RWPE2 (cell line): ENCODE results near the gene MAP2K5.
A peak's percentile ranks its signal among the peaks of the same experiment; 100 is the strongest.

ENCODE experiments used
- ATAC-seq: fragments of 200-7000 bp; cut with Tn5 transposase; 3 replicates; pipeline ENCODE4 v1.9.1; 2021; ENCODE audit warnings: low read depth
- DNase-seq: peaks from one replicate; pipeline ENCODE4 v3.0.0-alpha.2; 2020; ENCODE audit warnings: low spot score
- H3K27ac ChIP-seq: fragments of 450-650 bp; 2 replicates; pipeline ENCODE4 v1.5.1; 2017; ENCODE audit warnings: mild to moderate bottlenecking; ENCODE audit not compliant: poor library complexity, severe bottlenecking
- H3K27me3 ChIP-seq: fragments of 250-450 bp; sonication (Bioruptor Pico); 2 replicates; pipeline ENCODE4 v1.5.1; 2021; ENCODE audit warnings: mild to moderate bottlenecking, moderate library complexity; ENCODE audit not compliant: insufficient read depth, poor library complexity, severe bottlenecking
- H3K36me3 ChIP-seq: fragments of 250-450 bp; sonication (Bioruptor Pico); 2 replicates; pipeline ENCODE4 v1.5.1; 2020; ENCODE audit warnings: low read depth, mild to moderate bottlenecking, moderate library complexity
- H3K4me1 ChIP-seq: fragments of 250-450 bp; sonication (Bioruptor Pico); 2 replicates; pipeline ENCODE4 v1.5.1; 2021; ENCODE audit warnings: mild to moderate bottlenecking, moderate library complexity; ENCODE audit not compliant: insufficient read depth, poor library complexity, severe bottlenecking
- H3K4me3 ChIP-seq: fragments of 250-450 bp; sonication (Bioruptor Pico); 2 replicates; pipeline ENCODE4 v1.5.1; 2021; ENCODE audit warnings: mild to moderate bottlenecking, moderate library complexity; ENCODE audit not compliant: severe bottlenecking
- H3K9me3 ChIP-seq: fragments of 250-450 bp; sonication (Bioruptor Pico); 2 replicates; pipeline ENCODE4 v1.5.1; 2021; ENCODE audit warnings: mild to moderate bottlenecking, moderate library complexity; ENCODE audit not compliant: severe bottlenecking
- CTCF ChIP-seq: fragments of 450-650 bp; IDR thresholded peaks from one replicate; pipeline ENCODE4 v1.5.1; 2017; ENCODE audit warnings: mild to moderate bottlenecking, moderate library complexity; ENCODE audit not compliant: poor library complexity, severe bottlenecking

MAP2K5 gene

GRCh38 chr15:67700023-67700422 is 157.5 kb downstream of the MAP2K5 start:
- Histone ChIP-seq H3K27ac (no peak overlapping the region), H3K4me1 (no peaks in the 10 kb centered on the region), H3K36me3 (peaks cover 10% of the 10 kb centered on the region; the same call in 1 of the 2 replicates), H3K9me3 (no peaks in the 10 kb centered on the region), H3K4me3 (no peak overlapping the region), H3K27me3 (no peaks in the 10 kb centered on the region)
- DNase-seq (no peak), ATAC-seq (no peak)
- TF ChIP-seq CTCF, result no peak

- H3K27me3 ChIP-seq, result no peaks in the 10 kb centered on the region
- H3K9me3 ChIP-seq, result no peaks in the 10 kb centered on the region
- DNase-seq (no peak), ATAC-seq (no peak)
- no peak overlapping the region for H3K27ac ChIP-seq
- H3K4me3 ChIP-seq, result no peak overlapping the region
- H3K4me1 ChIP-seq, result no peaks in the 10 kb centered on the region
- H3K36me3 ChIP-seq, result peaks cover 10% of the 10 kb centered on the region; the same call in 1 of the 2 replicates
- TF ChIP-seq CTCF, result no peak
Observed at GRCh38 chr15:67701669-67702068, 159.2 kb downstream of the MAP2K5 start.

- Histone ChIP-seq H3K27ac (no peak overlapping the region), H3K4me1 (no peaks in the 10 kb centered on the region), H3K36me3 (peaks cover 17% of the 10 kb centered on the region; the same call in 1 of the 2 replicates), H3K27me3 (no peaks in the 10 kb centered on the region), H3K9me3 (no peaks in the 10 kb centered on the region), H3K4me3 (no peak overlapping the region)
- DNase-seq (no peak), ATAC-seq (0 out of 3 replicates have a peak, but pooled peaks have one; percentile 17)
- no peak for TF ChIP-seq CTCF
Observed at GRCh38 chr15:67707520-67708283, 165.2 kb downstream of the MAP2K5 start.

GRCh38 chr15:67708500-67708899 is 166.0 kb downstream of the MAP2K5 start:
- TF ChIP-seq CTCF, result no peak
- DNase-seq (no peak), ATAC-seq (no peak)
- Histone ChIP-seq H3K27ac (no peak overlapping the region), H3K36me3 (peaks cover 17% of the 10 kb centered on the region; the same call in 1 of the 2 replicates), H3K4me1 (no peaks in the 10 kb centered on the region), H3K4me3 (no peak overlapping the region), H3K9me3 (no peaks in the 10 kb centered on the region), H3K27me3 (no peaks in the 10 kb centered on the region)

GRCh38 chr15:67715170-67715569 is 172.7 kb downstream of the MAP2K5 start:
- ATAC-seq, result no peak
- no peak overlapping the region for H3K4me3 ChIP-seq
- no peak for DNase-seq
- no peaks in the 10 kb centered on the region for H3K4me1 ChIP-seq
- TF ChIP-seq CTCF, result no peak
- H3K27me3 ChIP-seq, result no peaks in the 10 kb centered on the region
- 0 out of 2 replicates have a peak, but pooled peaks cover 6% of the 10 kb centered on the region for H3K36me3 ChIP-seq
- no peak overlapping the region for H3K27ac ChIP-seq
- H3K9me3 ChIP-seq, result no peaks in the 10 kb centered on the region
